GM10248 (cell line): Measurements from ENCODE around the gene KIF26A.

Experiments used
- CTCF ChIA-PET: fragments of 300-600 bp; sonication (Branson Sonifier 250); formaldehyde crosslinking; extraction: SDS; loops from one replicate; lab custom pipeline; 2021; ENCODE audit warnings: antibody characterized with exemption; lab: Yijun Ruan, JAX
- POLR2A ChIA-PET: fragments of 350-650 bp; sonication (Branson Sonifier 250); formaldehyde crosslinking; extraction: SDS; loops from one replicate; lab custom pipeline; 2020; ENCODE audit warnings: antibody characterized with exemption; lab: Yijun Ruan, JAX
- DNase-seq: peaks from one replicate; pipeline ENCODE4 v3.0.0; 2012; ENCODE audit errors: extremely low spot score
- TF ChIP-seq, protein P1 (sequence below): IDR thresholded peaks from 2 replicates; pipeline ENCODE4 v1.5.1; 2012; ENCODE audit warnings: mild to moderate bottlenecking, low read depth; ENCODE audit errors: extremely low read depth, missing control alignments, control extremely low read depth

The KIF26A gene

DNA sequence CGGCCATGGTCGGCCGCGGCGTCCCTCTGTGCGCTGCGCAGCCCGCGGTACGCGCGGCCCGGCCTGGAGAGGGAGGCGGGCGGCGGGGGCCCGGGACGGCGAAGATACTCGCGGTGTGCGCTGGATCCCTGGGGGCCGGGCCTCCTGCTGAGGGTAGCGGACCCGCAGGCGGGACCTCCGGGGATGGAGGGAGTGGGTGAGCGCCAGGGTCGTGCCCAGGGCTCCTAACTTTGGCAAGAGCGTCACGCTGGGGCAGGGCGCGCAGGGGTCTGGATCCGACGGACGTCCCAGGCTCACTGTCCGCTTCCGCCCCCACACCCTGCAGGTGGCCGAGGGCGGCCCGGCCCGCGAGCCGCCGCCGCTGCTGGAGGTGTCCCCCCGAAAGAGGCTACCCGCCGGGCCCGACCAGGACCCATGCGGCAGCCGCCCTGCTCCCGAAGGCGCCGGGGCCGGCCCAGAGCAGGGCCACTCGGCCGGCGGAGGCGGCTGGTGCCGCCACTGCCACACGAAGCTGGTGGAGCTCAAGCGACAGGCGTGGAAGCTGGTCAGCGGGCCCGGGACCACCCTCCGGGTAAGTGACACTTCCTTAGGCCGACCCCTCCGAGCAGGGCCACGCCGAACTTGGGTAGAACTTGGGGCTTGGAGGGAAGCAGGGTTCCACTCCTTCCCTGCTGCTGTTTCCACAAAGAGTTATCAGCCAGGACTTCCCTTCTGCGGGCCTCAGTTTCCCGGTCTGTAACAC is 502 bp downstream of the KIF26A start:
- POLR2A ChIA-PET = no interaction called here
- DNase-seq = no peak
- TF ChIP-seq, protein P1, sequence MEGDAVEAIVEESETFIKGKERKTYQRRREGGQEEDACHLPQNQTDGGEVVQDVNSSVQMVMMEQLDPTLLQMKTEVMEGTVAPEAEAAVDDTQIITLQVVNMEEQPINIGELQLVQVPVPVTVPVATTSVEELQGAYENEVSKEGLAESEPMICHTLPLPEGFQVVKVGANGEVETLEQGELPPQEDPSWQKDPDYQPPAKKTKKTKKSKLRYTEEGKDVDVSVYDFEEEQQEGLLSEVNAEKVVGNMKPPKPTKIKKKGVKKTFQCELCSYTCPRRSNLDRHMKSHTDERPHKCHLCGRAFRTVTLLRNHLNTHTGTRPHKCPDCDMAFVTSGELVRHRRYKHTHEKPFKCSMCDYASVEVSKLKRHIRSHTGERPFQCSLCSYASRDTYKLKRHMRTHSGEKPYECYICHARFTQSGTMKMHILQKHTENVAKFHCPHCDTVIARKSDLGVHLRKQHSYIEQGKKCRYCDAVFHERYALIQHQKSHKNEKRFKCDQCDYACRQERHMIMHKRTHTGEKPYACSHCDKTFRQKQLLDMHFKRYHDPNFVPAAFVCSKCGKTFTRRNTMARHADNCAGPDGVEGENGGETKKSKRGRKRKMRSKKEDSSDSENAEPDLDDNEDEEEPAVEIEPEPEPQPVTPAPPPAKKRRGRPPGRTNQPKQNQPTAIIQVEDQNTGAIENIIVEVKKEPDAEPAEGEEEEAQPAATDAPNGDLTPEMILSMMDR = no peak
- CTCF ChIA-PET = no interaction called here

DNA sequence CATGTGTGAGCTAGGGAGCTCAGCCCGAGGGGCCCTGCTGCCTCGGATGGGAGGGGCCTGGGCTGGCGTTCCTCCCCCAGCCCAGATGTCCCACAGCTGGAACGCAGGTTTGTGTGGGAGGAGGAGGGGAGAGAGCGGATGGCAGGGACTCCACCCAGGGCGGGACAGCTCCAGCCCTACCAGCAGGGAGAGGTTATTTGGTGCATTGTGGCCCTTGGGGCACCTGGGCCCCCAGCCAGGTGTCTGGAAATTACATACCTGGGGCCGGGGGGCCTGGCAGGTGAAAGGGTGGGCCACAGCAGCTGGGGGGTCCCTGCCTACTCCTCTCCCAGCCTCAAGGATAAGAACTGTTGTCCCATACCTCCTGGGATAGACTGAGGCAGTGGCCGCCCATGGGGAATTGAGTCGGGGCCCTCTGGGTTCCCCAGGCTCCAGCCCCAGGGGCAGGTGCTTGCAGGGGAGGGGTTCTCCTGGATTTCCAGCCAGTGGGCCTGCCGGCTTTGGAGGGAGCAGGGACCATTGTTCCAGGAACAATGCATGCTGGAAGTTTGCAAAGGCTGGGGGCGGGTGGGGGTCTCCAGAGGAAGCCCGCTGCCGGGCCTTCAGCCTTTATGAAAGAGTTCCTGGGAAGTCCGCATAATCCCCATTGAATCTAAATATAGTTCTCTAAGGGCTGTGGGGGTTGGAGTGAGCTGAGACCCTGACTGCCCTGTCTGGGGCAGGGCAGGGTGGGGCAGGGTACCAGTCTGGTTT is 1.2 kb downstream of the KIF26A start:
- ChIA-PET CTCF (interaction anchor here (1.0 to 1.3 kb wide), 2 partner anchors 423 to 425 kb away, joined by 3 to 4 read pairs; no protein-coding TSS in a partner anchor), POLR2A (no interaction called here)
- DNase-seq = no peak
- TF ChIP-seq, protein P1 = no peak

DNA sequence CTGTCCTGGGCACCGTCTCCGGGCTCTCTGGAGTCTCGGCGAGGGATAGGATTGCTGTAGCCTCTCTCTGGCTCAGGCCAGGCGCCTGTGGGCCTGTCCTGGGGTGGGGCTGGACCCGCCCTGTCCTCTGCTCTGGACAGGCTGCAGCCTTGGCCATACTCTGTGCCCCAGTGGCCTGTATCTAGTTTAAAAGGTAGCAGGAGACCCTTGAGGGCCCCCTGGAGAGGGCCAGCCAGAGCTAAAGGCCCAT is 1.8 kb downstream of the KIF26A start:
- TF ChIP-seq, protein P1 = no peak
- ChIA-PET POLR2A (no interaction called here), CTCF (interaction anchor here (1.0 to 1.3 kb wide), 2 partner anchors 423 to 424 kb away, joined by 3 to 4 read pairs; no protein-coding TSS in a partner anchor)
- no peak for DNase-seq

DNA sequence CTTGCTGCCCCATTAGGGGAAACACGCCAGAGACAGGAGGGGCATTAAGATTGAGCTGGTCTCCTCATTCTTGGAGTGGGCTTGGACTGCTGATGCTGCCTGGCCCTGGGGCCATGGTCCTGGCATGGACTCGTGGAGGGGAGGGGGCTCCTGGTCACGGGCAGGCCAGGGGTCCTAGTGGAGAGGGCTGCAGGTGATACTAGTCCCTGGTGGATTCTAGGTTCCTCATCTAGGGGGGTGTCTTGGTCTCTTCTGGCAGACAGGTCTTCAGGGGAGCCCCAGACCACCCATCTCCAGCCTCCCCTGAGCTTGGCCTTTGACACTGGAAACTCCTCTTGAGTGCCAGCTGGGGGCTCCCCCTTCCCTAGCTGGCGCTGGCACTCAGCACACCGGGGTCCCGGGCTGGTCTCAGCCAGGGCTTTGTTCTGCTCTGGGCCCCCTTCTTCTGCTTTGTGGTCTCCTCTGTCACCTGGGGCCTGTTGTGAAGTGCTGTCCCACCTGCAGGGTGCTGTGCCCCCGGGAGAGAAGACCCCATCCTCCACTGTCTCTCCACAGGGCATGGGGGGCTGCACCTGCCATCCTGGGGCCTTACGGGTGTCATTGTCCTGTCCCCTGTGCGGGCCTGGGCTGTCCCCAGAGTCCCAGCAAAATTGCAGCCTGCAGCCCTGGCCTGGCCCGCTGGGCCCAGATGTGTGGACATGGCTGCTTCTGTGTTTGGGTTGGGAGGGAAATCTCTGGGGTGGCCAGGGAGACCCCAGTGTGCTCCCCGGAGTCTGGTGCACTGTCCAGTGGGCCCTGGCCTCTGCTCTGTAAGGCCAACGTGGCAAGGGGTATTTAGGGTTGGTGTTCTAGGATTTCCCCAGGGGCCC is 2.3 kb downstream of the KIF26A start:
- POLR2A ChIA-PET = no interaction called here
- no peak for DNase-seq

DNA sequence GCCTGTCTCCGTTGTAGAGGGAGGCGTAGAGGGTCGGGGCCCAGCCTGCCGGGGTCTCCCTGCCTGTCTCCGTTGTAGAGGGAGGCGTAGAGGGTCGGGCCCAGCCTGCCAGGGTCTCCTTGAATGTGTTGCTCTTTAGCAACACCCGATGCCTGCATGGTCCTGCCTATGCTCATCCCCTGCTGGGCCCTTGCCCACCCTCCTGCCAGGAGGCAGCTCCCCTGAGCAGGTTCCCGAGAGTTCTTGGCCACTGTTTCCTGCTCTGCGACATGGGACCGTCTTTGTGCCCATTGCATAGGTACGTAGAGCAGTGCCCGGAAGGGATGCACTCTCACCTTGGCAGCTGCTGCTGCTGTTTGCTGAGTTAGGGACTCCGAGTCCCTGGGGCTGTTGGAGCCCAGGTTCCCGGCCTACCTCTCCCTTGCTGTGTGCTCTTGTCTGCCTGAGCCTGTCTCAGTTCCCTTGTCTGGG is 3.3 kb downstream of the KIF26A start:
- ChIA-PET POLR2A (no interaction called here), CTCF (interaction anchor here (1.4 kb wide), 1 partner anchor 423 kb away, joined by 5 read pairs; no protein-coding TSS in a partner anchor)

More for the DNA sequence above, 2.3 kb downstream of the KIF26A start:
- TF ChIP-seq, protein P1 = no peak
- CTCF ChIA-PET = interaction anchor here (1.0 to 1.4 kb wide), 3 partner anchors 422 to 424 kb away, joined by 3 to 5 read pairs (median 4); no protein-coding TSS in a partner anchor

More for the DNA sequence above, 3.3 kb downstream of the KIF26A start:
- DNase-seq = no peak
- TF ChIP-seq, protein P1 = no peak
